ENCODE data around the gene RGS17.

The RGS17 gene, protein sequence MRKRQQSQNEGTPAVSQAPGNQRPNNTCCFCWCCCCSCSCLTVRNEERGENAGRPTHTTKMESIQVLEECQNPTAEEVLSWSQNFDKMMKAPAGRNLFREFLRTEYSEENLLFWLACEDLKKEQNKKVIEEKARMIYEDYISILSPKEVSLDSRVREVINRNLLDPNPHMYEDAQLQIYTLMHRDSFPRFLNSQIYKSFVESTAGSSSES

DNA sequence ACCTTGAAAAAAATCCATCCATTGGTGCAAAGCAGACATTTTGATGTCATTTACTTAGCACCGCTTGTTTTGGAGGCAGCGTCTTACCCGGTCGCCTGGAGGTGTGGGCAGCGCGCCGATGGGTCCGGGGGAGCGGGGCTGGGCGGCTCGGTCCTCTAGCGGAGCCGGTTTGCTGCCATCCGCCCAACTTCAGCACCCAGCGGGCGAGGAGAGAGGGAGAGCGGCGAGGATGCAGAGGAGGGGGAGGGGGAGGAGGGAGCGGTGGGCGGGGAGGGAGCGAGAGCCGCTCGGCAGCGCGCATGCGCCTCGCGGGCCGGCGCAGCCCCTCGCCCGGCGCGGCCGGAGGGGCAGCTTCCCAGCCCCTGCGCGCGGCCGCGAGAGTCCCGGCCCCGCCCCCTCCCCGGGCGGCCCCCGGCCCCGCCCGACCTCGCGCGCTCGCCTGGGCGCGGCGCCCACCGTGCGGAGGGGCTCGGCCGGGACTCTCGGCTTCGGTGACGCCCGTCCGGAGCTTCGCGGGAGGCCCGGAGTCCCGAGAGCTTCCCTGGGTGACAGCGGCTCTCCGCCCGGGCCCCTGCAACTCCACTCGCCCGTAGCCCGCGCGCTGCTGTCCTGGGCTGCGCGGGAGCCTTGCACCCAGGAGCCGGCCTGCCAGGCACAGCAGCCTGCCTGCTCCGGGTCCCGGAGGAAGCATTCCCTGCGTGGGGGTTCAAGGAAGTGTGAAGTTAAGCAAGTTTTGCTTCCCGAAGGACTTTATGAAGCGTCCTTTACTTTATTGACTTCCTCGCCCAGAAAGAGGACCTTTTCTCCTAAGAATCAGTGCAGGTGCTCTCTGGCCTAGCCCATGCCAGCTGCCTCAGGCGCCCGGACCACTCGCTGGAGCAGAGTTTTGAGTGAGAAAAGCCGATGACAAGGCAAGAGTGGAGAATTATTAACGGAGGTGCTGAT, at the start of gene RGS17:
Gene RGS17 (minus strand): TSS at position 246 of the 945 bp plus-strand sequence. CDS start 87,264 bp downstream, outside the sequence.
- H3K4me3 Mint-ChIP-seq = peak within 1 kb of the TSS; percentile 85
- peaks cover 26% of the 10 kb centered on the region for H3K4me1 Mint-ChIP-seq (ENCODE audit: low read depth)
- no peaks in the 10 kb centered on the region for H3K9me3 Mint-ChIP-seq
- H3K27ac Mint-ChIP-seq = no peak within 1 kb of the TSS
- intact Hi-C loops (cut with micrococcal nuclease) = no loop called here
- peaks cover 63% of the 10 kb centered on the region for H3K27me3 Mint-ChIP-seq
- no peaks in the 10 kb centered on the region for H3K36me3 Mint-ChIP-seq (ENCODE audit: low read depth)

DNA sequence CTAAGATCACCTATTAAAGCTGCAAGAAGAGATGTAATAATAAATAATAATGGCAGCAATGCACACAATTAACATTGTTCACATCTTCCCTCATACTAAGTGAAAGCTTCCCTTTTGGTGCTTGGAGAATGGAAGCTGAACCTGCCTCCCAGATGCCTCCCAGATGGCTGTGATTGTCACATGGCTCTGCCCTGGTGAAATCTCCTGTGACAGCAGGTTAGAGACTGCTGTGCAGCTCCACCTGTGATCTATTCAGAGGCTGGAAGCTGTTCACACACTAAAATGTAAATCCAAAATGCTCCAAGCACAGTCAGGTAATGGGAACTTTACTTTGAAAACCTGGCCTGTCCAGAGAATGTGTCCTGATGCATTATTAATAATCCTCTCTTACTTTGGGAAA, 41.7 kb upstream of the RGS17 start:
- intact Hi-C loops (cut with micrococcal nuclease) = no loop called here
- H3K4me3 Mint-ChIP-seq = no peak overlapping the region
- no peaks in the 10 kb centered on the region for H3K27me3 Mint-ChIP-seq
- H3K27ac Mint-ChIP-seq = no peak overlapping the region
- no peaks in the 10 kb centered on the region for H3K4me1 Mint-ChIP-seq (ENCODE audit: low read depth)
- H3K9me3 Mint-ChIP-seq = no peaks in the 10 kb centered on the region
- no peaks in the 10 kb centered on the region for H3K36me3 Mint-ChIP-seq (ENCODE audit: low read depth)

DNA sequence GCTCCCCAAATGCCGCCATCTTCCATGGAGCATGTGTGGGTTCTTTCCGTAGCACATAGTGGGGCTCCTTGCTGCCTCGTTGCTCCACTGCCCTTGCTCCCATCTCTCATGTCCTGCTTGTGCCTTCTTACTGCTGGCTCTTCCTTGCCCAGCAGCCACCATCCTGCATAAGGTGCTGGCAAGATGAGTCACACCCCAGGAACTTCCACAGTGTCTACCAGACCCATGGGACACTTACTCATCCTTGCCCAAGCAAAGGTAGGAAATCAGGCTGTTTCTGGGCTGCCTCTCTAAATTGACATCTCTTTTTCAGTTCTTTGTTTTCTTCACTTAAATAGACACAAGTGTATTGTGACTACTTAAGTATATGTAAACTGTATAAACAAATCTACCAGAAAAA, 39.4 kb upstream of the RGS17 start:
- no peaks in the 10 kb centered on the region for H3K27me3 Mint-ChIP-seq
- H3K9me3 Mint-ChIP-seq = no peaks in the 10 kb centered on the region
- no peaks in the 10 kb centered on the region for H3K4me1 Mint-ChIP-seq (ENCODE audit: low read depth)
- H3K4me3 Mint-ChIP-seq = no peak overlapping the region
- intact Hi-C loops (cut with micrococcal nuclease) = no loop called here
- H3K27ac Mint-ChIP-seq = no peak overlapping the region
- no peaks in the 10 kb centered on the region for H3K36me3 Mint-ChIP-seq (ENCODE audit: low read depth)

DNA sequence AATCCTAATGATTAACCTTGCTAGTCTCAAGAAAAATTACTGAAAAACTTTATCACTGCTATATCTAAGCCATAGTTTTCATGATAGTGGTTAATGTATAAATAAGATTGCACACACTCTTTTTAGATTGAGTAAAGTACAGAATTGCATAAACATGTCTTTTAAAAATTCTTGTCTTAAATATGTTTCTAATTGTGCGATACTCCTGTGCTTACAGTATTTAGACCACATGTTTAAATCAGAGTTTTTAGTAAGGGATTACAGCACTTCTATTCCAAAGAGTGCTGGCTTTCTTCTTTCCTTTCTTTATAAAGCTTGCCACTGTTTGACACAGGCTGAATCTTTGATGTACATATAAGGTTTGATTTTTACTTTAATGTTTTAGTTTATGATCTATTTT, 36.8 kb upstream of the RGS17 start:
- no peaks in the 10 kb centered on the region for H3K9me3 Mint-ChIP-seq
- intact Hi-C loops (cut with micrococcal nuclease) = no loop called here
- no peaks in the 10 kb centered on the region for H3K36me3 Mint-ChIP-seq (ENCODE audit: low read depth)
- H3K27me3 Mint-ChIP-seq = no peaks in the 10 kb centered on the region
- no peak overlapping the region for H3K27ac Mint-ChIP-seq
- H3K4me1 Mint-ChIP-seq (ENCODE audit: low read depth) = no peaks in the 10 kb centered on the region
- H3K4me3 Mint-ChIP-seq = no peak overlapping the region

DNA sequence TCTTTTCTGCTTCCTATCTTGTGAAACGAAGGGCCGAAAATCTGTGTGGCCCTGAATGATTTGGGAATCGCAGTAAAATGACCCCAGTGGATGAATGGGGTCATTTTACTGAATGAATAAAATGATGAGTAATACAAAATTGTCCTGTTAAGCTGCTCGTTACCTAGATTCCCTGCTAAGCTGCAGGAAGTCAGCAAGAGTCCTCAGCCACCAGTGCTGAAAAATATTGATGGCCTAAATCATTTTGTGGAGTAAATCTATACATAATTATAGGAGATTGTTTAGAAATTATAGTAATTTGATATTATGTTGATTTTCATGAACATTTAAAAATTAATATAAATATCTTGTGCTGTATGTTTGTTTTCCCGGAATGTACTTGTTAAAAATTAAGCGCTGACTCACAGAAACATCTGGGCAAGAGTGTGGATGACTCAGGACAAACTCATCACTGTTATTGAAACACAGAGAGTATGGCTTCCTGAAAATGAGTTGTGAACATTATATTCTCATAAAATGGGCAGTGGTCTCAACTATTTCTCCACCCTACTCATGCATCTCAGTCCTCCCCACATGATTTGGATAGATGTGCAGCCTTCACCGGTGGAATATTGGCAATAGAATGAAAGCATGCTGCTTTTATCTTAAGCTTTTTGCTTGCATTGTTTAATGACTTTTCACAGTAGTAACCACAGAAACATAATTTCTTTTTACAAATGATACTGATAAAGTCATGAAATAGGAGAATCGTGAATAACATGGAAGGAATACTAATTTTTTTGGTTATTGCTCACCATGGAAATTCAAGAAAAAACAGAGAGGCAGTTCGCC, 36.2 kb upstream of the RGS17 start:
- intact Hi-C loops (cut with micrococcal nuclease) = no loop called here

DNA sequence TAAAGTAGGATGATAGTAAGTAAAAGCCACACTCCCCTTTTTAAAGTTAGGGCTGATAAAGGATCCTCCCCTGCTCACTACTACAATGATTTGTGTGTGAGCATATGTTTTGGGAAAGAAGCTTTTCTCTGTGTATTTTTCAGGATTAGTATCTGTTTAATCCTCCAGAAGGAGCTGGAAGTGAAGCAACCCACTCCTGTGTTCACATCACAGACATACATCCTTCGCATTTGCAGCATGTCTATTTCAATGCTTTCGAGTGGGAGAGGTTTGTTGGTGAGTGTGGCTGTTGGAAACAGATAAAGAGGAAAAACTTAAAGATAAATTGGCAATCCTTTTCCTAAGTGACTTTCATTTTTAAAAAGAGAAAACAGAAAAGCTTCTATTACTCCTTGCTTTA, 31.6 kb upstream of the RGS17 start:
- Mint-ChIP-seq H3K27ac (no peak overlapping the region), H3K4me1 (ENCODE audit: low read depth) (no peaks in the 10 kb centered on the region), H3K27me3 (no peaks in the 10 kb centered on the region), H3K9me3 (no peaks in the 10 kb centered on the region), H3K36me3 (ENCODE audit: low read depth) (no peaks in the 10 kb centered on the region), H3K4me3 (no peak overlapping the region)
- intact Hi-C loops (cut with micrococcal nuclease) = no loop called here

More for the DNA sequence above, 36.2 kb upstream of the RGS17 start:
- no peaks in the 10 kb centered on the region for H3K4me1 Mint-ChIP-seq (ENCODE audit: low read depth)
- H3K27me3 Mint-ChIP-seq = no peaks in the 10 kb centered on the region
- no peak overlapping the region for H3K4me3 Mint-ChIP-seq
- no peak overlapping the region for H3K27ac Mint-ChIP-seq
- no peaks in the 10 kb centered on the region for H3K36me3 Mint-ChIP-seq (ENCODE audit: low read depth)
- H3K9me3 Mint-ChIP-seq = no peaks in the 10 kb centered on the region

DNA sequence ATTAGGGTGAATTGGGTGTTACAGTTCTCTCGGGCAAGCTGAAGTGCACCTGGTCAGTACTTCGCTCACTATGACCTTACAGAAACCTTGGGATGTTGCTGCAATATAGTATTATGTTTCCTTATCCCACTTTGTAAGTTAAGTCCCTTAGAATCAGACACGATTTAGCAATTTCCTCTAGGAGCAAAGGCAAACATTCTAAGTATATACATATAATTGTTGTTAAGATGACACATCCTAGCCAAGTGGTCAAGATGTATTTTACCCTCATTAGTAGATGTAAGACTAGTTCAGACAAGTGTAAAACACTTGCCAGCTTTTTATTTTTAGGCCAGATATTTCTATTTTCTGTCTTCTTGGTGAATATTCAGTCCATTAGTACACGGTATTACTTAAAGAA, 31.1 kb upstream of the RGS17 start:
- Mint-ChIP-seq H3K4me1 (ENCODE audit: low read depth) (no peaks in the 10 kb centered on the region), H3K27ac (no peak overlapping the region), H3K27me3 (no peaks in the 10 kb centered on the region), H3K9me3 (no peaks in the 10 kb centered on the region), H3K36me3 (ENCODE audit: low read depth) (no peaks in the 10 kb centered on the region), H3K4me3 (no peak overlapping the region)
- intact Hi-C loops (cut with micrococcal nuclease) = no loop called here

DNA sequence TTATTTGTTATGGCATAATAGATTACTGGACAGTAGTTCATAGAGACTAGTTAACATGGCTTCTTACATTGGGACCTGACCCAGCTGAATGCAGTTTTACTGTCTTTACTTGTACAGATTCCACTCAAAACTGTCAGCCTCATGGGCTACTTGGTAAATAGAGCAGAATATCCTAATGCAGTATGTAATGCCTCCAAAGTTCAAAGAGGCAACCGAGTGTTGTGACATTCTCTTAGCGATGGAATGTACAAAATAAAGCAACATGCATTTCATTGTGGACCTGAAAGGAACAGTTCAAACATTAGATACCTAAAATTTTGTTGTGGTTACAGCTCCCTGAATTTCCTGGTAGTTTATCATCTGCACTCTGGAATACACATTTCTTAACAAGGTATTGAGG, 29.1 kb upstream of the RGS17 start:
- intact Hi-C loops (cut with micrococcal nuclease) = no loop called here
- H3K36me3 Mint-ChIP-seq (ENCODE audit: low read depth) = no peaks in the 10 kb centered on the region
- no peaks in the 10 kb centered on the region for H3K4me1 Mint-ChIP-seq (ENCODE audit: low read depth)
- no peaks in the 10 kb centered on the region for H3K9me3 Mint-ChIP-seq
- H3K27ac Mint-ChIP-seq = no peak overlapping the region
- H3K27me3 Mint-ChIP-seq = peaks cover 2% of the 10 kb centered on the region
- H3K4me3 Mint-ChIP-seq = no peak overlapping the region

DNA sequence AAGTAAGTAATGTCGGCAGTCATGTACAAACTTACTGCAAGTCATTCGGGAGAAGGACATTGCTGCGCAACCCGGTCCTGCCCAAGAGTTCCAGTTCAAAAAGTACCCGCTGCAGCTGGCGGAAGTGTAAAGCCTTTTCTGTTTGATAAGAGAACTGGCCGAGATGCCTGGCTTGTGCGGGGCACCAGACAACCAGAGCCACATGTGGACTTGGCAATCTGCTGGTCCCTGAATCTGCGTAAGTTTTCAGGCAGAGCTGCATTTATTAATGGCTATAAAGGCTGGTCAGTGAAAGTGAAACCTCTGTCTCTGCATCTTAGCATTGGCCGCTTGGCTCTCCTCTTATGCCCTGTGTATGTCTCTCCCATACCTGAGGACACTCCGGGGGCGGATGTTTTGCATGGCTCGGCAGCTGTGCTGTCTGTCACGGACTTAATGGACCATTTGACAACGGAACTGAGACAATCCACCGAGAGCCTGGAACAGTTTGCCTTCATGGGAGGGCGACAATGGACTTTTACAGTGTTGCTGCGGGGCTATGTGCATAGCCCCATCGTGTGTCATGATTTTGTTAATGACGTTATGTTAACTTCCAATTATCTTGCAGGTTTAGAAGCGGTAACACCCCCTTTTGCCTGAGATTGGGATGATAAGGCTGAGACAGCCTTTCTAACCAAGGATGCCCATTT, 19.8 kb upstream of the RGS17 start:
- H3K4me3 Mint-ChIP-seq = no peak overlapping the region

DNA sequence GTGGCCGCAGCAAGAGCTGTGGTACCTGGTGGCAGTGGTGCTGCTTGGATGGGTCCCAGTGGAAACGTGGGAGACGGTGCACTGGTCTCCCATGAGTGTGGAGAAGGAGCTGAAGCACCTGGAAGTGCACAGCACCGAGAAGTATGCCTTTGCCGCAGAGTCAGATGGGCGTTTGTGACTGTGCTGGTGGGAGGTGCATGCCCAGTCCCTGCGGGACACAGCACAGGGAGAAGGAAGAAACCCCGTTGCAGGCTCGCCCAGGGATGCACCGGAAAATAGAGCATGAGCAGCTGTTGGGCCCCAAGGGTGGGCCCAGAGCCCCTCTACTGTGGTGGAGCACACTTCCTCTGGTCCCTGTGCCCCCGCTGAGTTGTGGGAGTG, 19.3 kb upstream of the RGS17 start:
- H3K4me1 Mint-ChIP-seq (ENCODE audit: low read depth) = no peaks in the 10 kb centered on the region
- no peaks in the 10 kb centered on the region for H3K36me3 Mint-ChIP-seq (ENCODE audit: low read depth)
- peaks cover 3% of the 10 kb centered on the region for H3K27me3 Mint-ChIP-seq
- H3K27ac Mint-ChIP-seq = no peak overlapping the region
- no peaks in the 10 kb centered on the region for H3K9me3 Mint-ChIP-seq
- no peak overlapping the region for H3K4me3 Mint-ChIP-seq
- intact Hi-C loops (cut with micrococcal nuclease) = no loop called here

More for the DNA sequence above, 19.8 kb upstream of the RGS17 start:
- Mint-ChIP-seq H3K4me1 (ENCODE audit: low read depth) (no peaks in the 10 kb centered on the region), H3K27me3 (peaks cover 5% of the 10 kb centered on the region), H3K9me3 (no peaks in the 10 kb centered on the region), H3K27ac (no peak overlapping the region), H3K36me3 (ENCODE audit: low read depth) (no peaks in the 10 kb centered on the region)
- intact Hi-C loops (cut with micrococcal nuclease) = no loop called here

DNA sequence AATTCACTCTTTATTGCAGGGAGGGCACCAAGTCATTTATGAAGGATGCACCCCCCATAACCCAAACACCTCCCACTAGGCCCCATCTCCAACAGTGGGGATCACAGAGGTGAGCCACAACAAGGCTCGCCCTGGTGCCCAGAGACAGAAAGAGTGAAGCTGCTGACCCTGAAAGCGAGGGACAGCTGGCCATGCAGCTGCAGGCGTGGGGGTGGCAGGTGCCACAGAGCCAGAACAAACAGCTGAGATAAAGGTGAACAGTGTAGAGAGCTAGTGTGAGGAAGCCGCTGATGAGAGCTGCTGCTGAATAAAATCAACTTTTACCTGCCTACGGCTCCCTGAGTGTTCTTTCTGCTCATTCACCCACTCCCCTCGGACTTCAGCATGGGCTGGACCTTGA, 18.8 kb upstream of the RGS17 start:
- Mint-ChIP-seq H3K27me3 (peaks cover 3% of the 10 kb centered on the region), H3K27ac (no peak overlapping the region), H3K4me3 (no peak overlapping the region), H3K9me3 (no peaks in the 10 kb centered on the region), H3K4me1 (ENCODE audit: low read depth) (no peaks in the 10 kb centered on the region), H3K36me3 (ENCODE audit: low read depth) (no peaks in the 10 kb centered on the region)
- intact Hi-C loops (cut with micrococcal nuclease) = no loop called here

DNA sequence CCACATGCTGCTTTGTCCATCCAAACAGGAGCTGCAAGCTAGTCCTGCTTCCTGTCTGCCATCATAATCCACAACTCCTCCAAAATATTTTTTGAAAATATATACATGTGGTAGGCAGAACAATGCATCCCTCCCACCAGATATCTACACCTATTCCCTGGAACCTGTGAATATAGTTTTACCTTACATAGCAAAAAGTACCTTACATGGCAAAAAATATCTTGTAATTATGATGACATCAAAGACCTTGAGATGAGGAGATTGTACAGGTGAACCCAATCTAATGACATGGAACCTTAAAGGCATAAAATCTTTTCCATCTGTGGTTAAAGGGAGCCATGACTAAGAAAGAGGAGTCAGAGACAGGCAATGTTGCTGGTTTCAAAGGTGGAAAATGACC, 15.3 kb upstream of the RGS17 start:
- Mint-ChIP-seq H3K27me3 (peaks cover 3% of the 10 kb centered on the region), H3K27ac (no peak overlapping the region), H3K36me3 (ENCODE audit: low read depth) (no peaks in the 10 kb centered on the region), H3K9me3 (no peaks in the 10 kb centered on the region), H3K4me3 (no peak overlapping the region), H3K4me1 (ENCODE audit: low read depth) (no peaks in the 10 kb centered on the region)
- intact Hi-C loops (cut with micrococcal nuclease) = no loop called here

DNA sequence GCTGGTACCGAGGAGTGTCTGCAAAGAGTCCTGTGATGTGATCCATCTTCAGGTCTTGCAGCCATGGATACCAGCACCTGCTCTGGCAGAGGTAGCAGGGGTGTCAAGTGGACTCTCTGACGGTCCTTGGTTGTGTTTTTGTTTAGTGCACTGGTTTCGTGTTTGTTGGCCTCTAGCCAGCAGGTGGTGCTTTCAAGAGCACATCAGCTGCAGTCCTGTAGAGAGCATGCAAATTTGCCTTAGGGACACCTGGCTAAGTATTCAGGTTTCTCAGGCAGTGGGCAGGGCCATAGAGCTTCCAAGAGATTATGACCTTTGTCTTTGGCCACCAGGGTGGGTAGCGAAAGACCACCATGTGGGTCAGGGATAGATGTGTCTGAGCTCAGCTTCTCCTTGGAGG, 14.5 kb upstream of the RGS17 start:
- intact Hi-C loops (cut with micrococcal nuclease) = no loop called here
- H3K9me3 Mint-ChIP-seq = no peaks in the 10 kb centered on the region
- H3K27ac Mint-ChIP-seq = no peak overlapping the region
- H3K4me3 Mint-ChIP-seq = no peak overlapping the region
- H3K36me3 Mint-ChIP-seq (ENCODE audit: low read depth) = no peaks in the 10 kb centered on the region
- no peaks in the 10 kb centered on the region for H3K4me1 Mint-ChIP-seq (ENCODE audit: low read depth)
- H3K27me3 Mint-ChIP-seq = peaks cover 3% of the 10 kb centered on the region

All from dendritic cell treated with granulocyte-macrophage colony-stimulating factor and Interleukin-4, amounts not matched to agents 40 ng/mL and 50 ng/mL, for 4 days (primary cell).